Left ventricle myocardium inferior (tissue), 1 donor: ENCODE data around the gene ZFP2. TPM values are rescaled to one million over a fixed set of nuclear protein-coding genes. Genes with fewer than 3 reads are reported as not detected.

ENCODE experiments used
- DNase-seq: peaks from one replicate; pipeline ENCODE4 v3.0.0-alpha.2; 2020
- H3K27ac ChIP-seq: fragments of 200-600 bp; replicated peaks from 2 replicates; pipeline ENCODE4 v1.8.0; 2021
- H3K27me3 ChIP-seq: fragments of 200-600 bp; 2 replicates; pipeline ENCODE4 v1.8.0; 2021; ENCODE audit warnings: low read depth
- H3K36me3 ChIP-seq: fragments of 200-600 bp; 2 replicates; pipeline ENCODE4 v1.8.0; 2021
- H3K4me1 ChIP-seq: fragments of 200-600 bp; 2 replicates; pipeline ENCODE4 v1.8.0; 2021
- H3K4me3 ChIP-seq: fragments of 200-600 bp; 2 replicates; pipeline ENCODE4 v1.8.0; 2021; ENCODE audit warnings: mild to moderate bottlenecking, moderate library complexity
- H3K9me3 ChIP-seq: fragments of 200-600 bp; replicated peaks from 2 replicates; pipeline ENCODE4 v1.8.0; 2021
- CTCF ChIP-seq: fragments of 200-600 bp; IDR thresholded peaks from 2 replicates; pipeline ENCODE4 v1.8.0; 2021; ENCODE audit warnings: antibody characterized with exemption, mild to moderate bottlenecking, borderline replicate concordance
- intact Hi-C: fragments of 100-400 bp; cut with micrococcal nuclease; formaldehyde crosslinking; loops from one replicate; pipeline ENCODE4 v1.11.0; 2022
- total RNA-seq: library from RNA; stranded (reverse); fragmentation: NEBNext Ultra II Directional; extraction: Animal tissue kit (Norgen Biotek cat#: 25700); gene quantifications from one replicate; pipeline ENCODE4 v1.2.1, GENCODE V29; 2021
- donor health status: DM: no; HTN: yes; CAD: no; lungs with severe emphysema.

The ZFP2 gene
- total RNA-seq, 1 donor from 2014 or later, result 0.80 TPM

DNA sequence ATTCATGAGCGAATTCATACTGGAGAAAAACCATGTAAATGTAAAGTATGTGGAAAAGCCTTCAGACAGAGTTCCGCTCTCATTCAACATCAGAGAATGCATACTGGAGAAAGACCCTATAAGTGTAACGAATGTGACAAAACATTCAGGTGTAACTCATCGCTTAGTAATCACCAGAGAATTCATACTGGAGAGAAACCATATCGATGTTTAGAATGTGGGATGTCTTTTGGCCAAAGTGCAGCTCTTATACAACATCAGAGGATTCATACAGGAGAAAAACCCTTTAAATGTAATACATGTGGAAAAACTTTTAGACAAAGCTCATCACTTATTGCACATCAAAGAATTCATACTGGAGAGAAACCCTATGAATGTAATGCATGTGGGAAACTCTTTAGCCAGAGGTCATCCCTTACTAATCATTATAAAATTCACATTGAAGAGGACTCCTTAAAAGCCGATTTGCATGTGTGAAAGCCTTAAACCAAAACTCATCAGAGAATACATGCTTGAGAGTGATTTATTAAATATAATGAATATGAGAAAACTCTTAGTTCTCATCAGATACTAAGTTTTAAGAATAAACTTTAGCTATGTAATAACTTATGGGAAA lies 11.8 kb upstream of the ZFP2 start:
- Histone ChIP-seq H3K27me3 (no peaks in the 10 kb centered on the region), H3K4me1 (no peaks in the 10 kb centered on the region), H3K36me3 (peaks cover 100% of the 10 kb centered on the region), H3K9me3 (peaks cover 100% of the 10 kb centered on the region), H3K4me3 (no peak overlapping the region), H3K27ac (no peak overlapping the region)
- DNase-seq, result no peak
- intact Hi-C loops, result no loop called here
- no peak for TF ChIP-seq CTCF

- no peak for DNase-seq
- Histone ChIP-seq H3K9me3 (peaks cover 29% of the 10 kb centered on the region), H3K4me1 (peaks cover 16% of the 10 kb centered on the region), H3K4me3 (no peak overlapping the region), H3K36me3 (peaks cover 17% of the 10 kb centered on the region), H3K27ac (no peak overlapping the region), H3K27me3 (no peaks in the 10 kb centered on the region)
- intact Hi-C loops, result no loop called here
- TF ChIP-seq CTCF, result no peak
Measured at GRCh38 chr5:178899289-178899688, 3.6 kb downstream of the ZFP2 start.

GRCh38 chr5:178902849-178903248 lies 7.1 kb downstream of the ZFP2 start:
- no peak for TF ChIP-seq CTCF
- Histone ChIP-seq H3K9me3 (peaks cover 54% of the 10 kb centered on the region), H3K4me1 (no peaks in the 10 kb centered on the region), H3K36me3 (peaks cover 33% of the 10 kb centered on the region), H3K27ac (no peak overlapping the region), H3K4me3 (no peak overlapping the region), H3K27me3 (no peaks in the 10 kb centered on the region)
- intact Hi-C loops, result no loop called here
- no peak for DNase-seq

GRCh38 chr5:178931846-178932760 lies 36.4 kb downstream of the ZFP2 start:
- no peaks in the 10 kb centered on the region for H3K27me3 ChIP-seq
- H3K9me3 ChIP-seq, result peaks cover 99% of the 10 kb centered on the region
- peaks cover 97% of the 10 kb centered on the region for H3K36me3 ChIP-seq
- H3K27ac ChIP-seq, result no peak overlapping the region
- TF ChIP-seq CTCF, result no peak
- no peaks in the 10 kb centered on the region for H3K4me1 ChIP-seq
- intact Hi-C loops, result no loop called here
- no peak overlapping the region for H3K4me3 ChIP-seq
- DNase-seq, result no peak

- H3K27ac ChIP-seq, result peak within 1 kb of the TSS; percentile 87
- H3K4me1 ChIP-seq, result peaks cover 20% of the 10 kb centered on the region
- peak; percentile 93 for DNase-seq
- H3K4me3 ChIP-seq, result peak within 1 kb of the TSS; percentile 81
- no peaks in the 10 kb centered on the region for H3K27me3 ChIP-seq
- intact Hi-C loops, result no loop called here
- TF ChIP-seq CTCF, result peak; percentile 9
- peaks cover 57% of the 10 kb centered on the region for H3K9me3 ChIP-seq
- peaks cover 55% of the 10 kb centered on the region for H3K36me3 ChIP-seq
Measured at GRCh38 chr5:178940569-178941360, 45.1 kb downstream of the ZFP2 start, which contains the start of gene ZNF454. ZNF454 (plus strand) TSS chr5:178941198; CDS start chr5:178942792, 1,594 bp downstream.
